ENCODE data around the gene SRPK1. TPM values are rescaled to one million over a fixed set of nuclear protein-coding genes. Genes with fewer than 3 reads are reported as not detected.

The SRPK1 gene
- total and polyA plus RNA-seq, 2 of the 13 experiments (the other 11 are each of a cell fraction or from before 2014, with no cell fraction given) = 56.4 to 142 TPM

DNA sequence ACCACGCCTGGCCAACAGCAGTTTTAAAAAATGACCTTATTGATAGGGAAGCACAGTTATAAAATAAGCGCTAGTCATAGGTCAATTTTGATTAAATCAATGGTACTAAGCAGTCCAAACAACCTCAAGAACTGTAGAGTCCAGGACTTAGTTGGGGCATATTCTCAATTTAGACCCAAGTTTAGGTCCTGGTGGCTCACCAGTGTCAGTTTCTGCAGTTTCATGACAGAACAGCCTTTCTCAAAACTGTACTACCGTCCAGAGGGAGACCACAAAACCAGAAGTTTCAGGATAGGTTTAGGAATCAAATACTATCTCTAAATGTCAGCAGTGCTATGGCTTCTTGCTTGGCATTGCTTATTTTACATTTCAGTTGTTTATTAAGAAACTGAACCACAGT, 76.6 kb downstream of the SRPK1 start (continued):
- no peak for TF ChIP-seq ZNF468 (CRISPR knock-in tag; IDR thresholded peaks at IDR 0.05)

DNA sequence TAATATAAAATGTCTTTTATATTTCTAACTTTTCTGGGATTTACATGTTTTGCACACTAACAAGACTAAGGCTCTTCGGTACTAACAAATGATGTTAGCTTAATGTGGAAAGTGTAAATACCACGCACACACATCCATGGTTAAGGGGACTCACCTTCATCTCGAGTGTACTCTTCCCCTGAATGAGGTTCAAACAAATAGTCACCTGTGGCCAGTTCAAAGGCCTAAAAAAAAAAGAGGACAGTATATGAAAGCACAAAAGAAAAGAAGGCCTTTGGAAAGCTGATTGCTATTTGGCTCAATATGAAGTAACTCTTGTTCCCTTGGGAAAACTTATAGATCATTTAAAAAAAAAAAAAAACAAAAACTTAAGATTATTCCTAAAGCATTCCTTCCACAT, 78.5 kb downstream of the SRPK1 start:
- H4K20me1 ChIP-seq (ENCODE audit: insufficient read depth, low read length) = no peaks in the 10 kb centered on the region
- no peak overlapping the region for H3K4me3 ChIP-seq (replicated peaks in 1 of 3; ENCODE audit: insufficient read depth in 1 of 3, low read depth in 2 of 3, low read length in 3 of 3)
- FAIRE-seq = no peak
- BruUV-seq (replicated peaks) = no TSS peak
- no peaks in the 10 kb centered on the region for H3K9me3 ChIP-seq (ENCODE audit: low read length)
- H3K27ac ChIP-seq (ENCODE audit: extremely low read length, insufficient read depth, low read length) = peak overlapping the region; percentile 27
- in situ Hi-C loops (cut with HindIII; ENCODE audit: extremely low pct_ligation_motif_present, low pct_unique_long_range_greater_than_20kb) = no loop called here
- H2AFZ ChIP-seq (ENCODE audit: low read length) = no peak overlapping the region
- 44% methylated on average over 3 of the region's 3 CpGs for WGBS (ENCODE audit: low lambda C conversion rate)
- no peaks in the 10 kb centered on the region for H3K79me2 ChIP-seq (ENCODE audit: insufficient read depth, low read length)
- no peaks in the 10 kb centered on the region for H3K27me3 ChIP-seq (ENCODE audit: control insufficient read depth in 1 of 2, insufficient read depth in 2 of 2, low read length in 2 of 2)
- H3K4me1 ChIP-seq (ENCODE audit: insufficient read depth, low read length) = peaks cover 13% of the 10 kb centered on the region
- intact Hi-C loops (cut with micrococcal nuclease; ENCODE audit: unreplicated experiment) = no loop called here
- peaks cover 13 to 70% of the 10 kb centered on the region in 2 experiments for H3K36me3 ChIP-seq (replicated peaks in 1 of 2; ENCODE audit: control insufficient read depth in 1 of 2, insufficient read depth in 2 of 2, low read length in 2 of 2)
- POLR2A ChIA-PET = interaction anchor here (0.7 kb wide), 1 partner anchor 254 kb away, joined by 4 read pairs; no protein-coding TSS in a partner anchor
- peak; percentile 56 for DNase-seq (ENCODE audit: low spot score)
- no peak overlapping the region for H3K9ac ChIP-seq (ENCODE audit: insufficient read depth, low read depth, low read length)
- CTCF ChIA-PET (ENCODE audit: low intra/inter-chr PET ratio, low total read pairs) = no interaction called here
- ATAC-seq = peak; percentile 63
- H3K4me2 ChIP-seq (ENCODE audit: low read depth, low read length) = no peak overlapping the region
- TF ChIP-seq SOX5 (CRISPR knock-in tag; IDR thresholded peaks at IDR 0.05; ENCODE audit: borderline replicate concordance) (peak; percentile 53), TARDBP (CRISPR knock-in tag; IDR thresholded peaks at IDR 0.05) (no peak), RARA (CRISPR knock-in tag; IDR thresholded peaks at IDR 0.05) (no peak), SOX6 (IDR thresholded peaks at IDR 0.05) (no peak), SOX6 (CRISPR knock-in tag; IDR thresholded peaks at IDR 0.05) (peak; percentile 63), FOXA3 (CRISPR knock-in tag; IDR thresholded peaks at IDR 0.05) (peak; percentile 12; the same call in 1 of the 2 replicates), CC2D1A (CRISPR knock-in tag; IDR thresholded peaks at IDR 0.05) (no peak), SRSF4 (IDR thresholded peaks at IDR 0.05; ENCODE audit: low read depth, low read length, poor library complexity, severe bottlenecking) (no peak), TCF7 (IDR thresholded peaks at IDR 0.05; ENCODE audit: low read depth) (peak; percentile 73), ZNF557 (CRISPR knock-in tag; IDR thresholded peaks at IDR 0.05) (no peak), ZNF556 (CRISPR knock-in tag; IDR thresholded peaks at IDR 0.05; ENCODE audit: borderline replicate concordance) (no peak), RAD21 (CRISPR knock-in tag; IDR thresholded peaks at IDR 0.05) (no peak), ZNF598 (CRISPR knock-in tag; IDR thresholded peaks at IDR 0.05; ENCODE audit: borderline replicate concordance) (no peak)
- TF ChIP-seq, protein P1, sequence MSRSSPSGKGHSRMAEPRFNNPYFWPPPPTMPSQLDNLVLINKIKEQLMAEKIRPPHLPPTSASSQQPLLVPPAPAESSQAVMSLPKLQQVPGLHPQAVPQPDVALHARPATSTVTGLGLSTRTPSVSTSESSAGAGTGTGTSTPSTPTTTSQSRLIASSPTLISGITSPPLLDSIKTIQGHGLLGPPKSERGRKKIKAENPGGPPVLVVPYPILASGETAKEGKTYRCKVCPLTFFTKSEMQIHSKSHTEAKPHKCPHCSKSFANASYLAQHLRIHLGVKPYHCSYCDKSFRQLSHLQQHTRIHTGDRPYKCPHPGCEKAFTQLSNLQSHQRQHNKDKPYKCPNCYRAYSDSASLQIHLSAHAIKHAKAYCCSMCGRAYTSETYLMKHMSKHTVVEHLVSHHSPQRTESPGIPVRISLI (CRISPR knock-in tag; IDR thresholded peaks at IDR 0.05; ENCODE audit: borderline replicate concordance) = peak; percentile 79; the same call in 1 of the 2 replicates
- TF ChIP-seq, protein P2, sequence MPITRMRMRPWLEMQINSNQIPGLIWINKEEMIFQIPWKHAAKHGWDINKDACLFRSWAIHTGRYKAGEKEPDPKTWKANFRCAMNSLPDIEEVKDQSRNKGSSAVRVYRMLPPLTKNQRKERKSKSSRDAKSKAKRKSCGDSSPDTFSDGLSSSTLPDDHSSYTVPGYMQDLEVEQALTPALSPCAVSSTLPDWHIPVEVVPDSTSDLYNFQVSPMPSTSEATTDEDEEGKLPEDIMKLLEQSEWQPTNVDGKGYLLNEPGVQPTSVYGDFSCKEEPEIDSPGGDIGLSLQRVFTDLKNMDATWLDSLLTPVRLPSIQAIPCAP (CRISPR knock-in tag; IDR thresholded peaks at IDR 0.05; ENCODE audit: low read depth) = no peak
- TF ChIP-seq, protein P3, sequence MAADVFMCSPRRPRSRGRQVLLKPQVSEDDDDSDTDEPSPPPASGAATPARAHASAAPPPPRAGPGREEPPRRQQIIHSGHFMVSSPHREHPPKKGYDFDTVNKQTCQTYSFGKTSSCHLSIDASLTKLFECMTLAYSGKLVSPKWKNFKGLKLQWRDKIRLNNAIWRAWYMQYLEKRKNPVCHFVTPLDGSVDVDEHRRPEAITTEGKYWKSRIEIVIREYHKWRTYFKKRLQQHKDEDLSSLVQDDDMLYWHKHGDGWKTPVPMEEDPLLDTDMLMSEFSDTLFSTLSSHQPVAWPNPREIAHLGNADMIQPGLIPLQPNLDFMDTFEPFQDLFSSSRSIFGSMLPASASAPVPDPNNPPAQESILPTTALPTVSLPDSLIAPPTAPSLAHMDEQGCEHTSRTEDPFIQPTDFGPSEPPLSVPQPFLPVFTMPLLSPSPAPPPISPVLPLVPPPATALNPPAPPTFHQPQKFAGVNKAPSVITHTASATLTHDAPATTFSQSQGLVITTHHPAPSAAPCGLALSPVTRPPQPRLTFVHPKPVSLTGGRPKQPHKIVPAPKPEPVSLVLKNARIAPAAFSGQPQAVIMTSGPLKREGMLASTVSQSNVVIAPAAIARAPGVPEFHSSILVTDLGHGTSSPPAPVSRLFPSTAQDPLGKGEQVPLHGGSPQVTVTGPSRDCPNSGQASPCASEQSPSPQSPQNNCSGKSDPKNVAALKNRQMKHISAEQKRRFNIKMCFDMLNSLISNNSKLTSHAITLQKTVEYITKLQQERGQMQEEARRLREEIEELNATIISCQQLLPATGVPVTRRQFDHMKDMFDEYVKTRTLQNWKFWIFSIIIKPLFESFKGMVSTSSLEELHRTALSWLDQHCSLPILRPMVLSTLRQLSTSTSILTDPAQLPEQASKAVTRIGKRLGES (CRISPR knock-in tag; IDR thresholded peaks at IDR 0.05; ENCODE audit: borderline replicate concordance) = no peak
- TF ChIP-seq, protein P4, sequence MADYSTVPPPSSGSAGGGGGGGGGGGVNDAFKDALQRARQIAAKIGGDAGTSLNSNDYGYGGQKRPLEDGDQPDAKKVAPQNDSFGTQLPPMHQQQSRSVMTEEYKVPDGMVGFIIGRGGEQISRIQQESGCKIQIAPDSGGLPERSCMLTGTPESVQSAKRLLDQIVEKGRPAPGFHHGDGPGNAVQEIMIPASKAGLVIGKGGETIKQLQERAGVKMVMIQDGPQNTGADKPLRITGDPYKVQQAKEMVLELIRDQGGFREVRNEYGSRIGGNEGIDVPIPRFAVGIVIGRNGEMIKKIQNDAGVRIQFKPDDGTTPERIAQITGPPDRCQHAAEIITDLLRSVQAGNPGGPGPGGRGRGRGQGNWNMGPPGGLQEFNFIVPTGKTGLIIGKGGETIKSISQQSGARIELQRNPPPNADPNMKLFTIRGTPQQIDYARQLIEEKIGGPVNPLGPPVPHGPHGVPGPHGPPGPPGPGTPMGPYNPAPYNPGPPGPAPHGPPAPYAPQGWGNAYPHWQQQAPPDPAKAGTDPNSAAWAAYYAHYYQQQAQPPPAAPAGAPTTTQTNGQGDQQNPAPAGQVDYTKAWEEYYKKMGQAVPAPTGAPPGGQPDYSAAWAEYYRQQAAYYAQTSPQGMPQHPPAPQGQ (CRISPR knock-in tag; IDR thresholded peaks at IDR 0.05; ENCODE audit: borderline replicate concordance) = no peak

Measured in HepG2 (cell line).